GM21367 (cell line): Measurements from ENCODE around the gene PLGRKT.
"Not testable (repeated sequence)": the region's sequence is repeated elsewhere in the genome, so short reads cannot be mapped to it uniquely, and the experiment has no call there.

ENCODE experiments used
- ATAC-seq: cut with Tn5 transposase; IDR thresholded peaks from one replicate; pipeline ENCODE4 v1.9.1; 2021; ENCODE audit not compliant: unreplicated experiment

PLGRKT gene

DNA sequence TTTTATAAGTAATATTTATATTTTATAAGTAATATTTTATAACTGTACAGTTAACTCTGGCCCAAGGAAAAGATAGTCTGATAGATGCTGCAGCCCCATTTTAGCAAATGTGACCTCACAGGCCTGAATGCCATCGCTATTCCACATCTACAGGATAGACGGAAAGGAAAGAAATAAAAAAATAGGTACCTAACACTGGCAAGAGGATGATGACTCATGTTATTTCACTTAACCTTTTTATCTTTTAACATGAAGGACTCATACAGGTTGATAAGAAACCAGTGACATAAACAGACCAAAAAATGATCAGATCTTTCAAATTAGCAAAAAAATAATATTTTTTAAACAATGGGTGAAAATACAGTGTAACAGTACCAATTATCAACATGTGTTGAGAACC is 15.3 kb upstream of the PLGRKT start:
- ATAC-seq, result no peak

DNA sequence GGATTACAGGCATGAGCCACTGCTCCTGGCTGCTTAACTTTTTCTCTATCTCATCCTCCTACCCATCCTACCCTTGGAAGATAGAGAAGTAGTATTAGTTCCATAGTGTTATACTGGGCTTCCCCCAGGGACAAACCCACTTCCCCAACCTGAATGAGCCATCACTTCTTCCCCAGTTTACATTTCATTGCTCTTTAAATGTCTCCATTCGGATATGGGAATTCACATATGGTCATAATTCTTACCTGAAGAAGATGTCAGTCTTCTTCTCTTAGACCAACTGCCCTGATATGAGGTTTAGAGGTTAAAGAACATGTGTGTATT is 14.5 kb upstream of the PLGRKT start:
- no peak for ATAC-seq

DNA sequence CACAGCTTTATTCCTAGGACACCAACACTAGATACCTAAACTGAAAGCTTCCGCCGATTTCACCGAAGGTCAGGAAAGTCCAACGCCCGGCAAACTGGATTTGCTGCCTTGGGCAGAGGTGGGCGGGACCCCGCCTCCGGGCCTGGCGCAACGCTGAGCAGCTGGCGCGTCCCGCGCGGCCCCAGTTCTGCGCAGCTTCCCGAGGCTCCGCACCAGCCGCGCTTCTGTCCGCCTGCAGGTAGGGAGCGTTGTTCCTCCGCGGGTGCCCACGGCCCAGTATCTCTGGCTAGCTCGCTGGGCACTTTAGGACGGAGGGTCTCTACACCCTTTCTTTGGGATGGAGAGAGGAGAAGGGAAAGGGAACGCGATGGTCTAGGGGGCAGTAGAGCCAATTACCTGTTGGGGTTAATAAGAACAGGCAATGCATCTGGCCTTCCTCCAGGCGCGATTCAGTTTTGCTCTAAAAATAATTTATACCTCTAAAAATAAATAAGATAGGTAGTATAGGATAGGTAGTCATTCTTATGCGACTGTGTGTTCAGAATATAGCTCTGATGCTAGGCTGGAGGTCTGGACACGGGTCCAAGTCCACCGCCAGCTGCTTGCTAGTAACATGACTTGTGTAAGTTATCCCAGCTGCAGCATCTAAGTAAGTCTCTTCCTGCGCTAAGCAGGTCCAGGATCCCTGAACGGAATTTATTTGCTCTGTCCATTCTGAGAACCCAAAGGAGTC is 12.8 kb upstream of the PLGRKT start, which contains the start of gene CD274:
Gene CD274 (plus strand): TSS at position 184 of the 733 bp plus-strand sequence. CDS start 5,572 bp downstream, outside the sequence.
- ATAC-seq, result peak; percentile 32

DNA sequence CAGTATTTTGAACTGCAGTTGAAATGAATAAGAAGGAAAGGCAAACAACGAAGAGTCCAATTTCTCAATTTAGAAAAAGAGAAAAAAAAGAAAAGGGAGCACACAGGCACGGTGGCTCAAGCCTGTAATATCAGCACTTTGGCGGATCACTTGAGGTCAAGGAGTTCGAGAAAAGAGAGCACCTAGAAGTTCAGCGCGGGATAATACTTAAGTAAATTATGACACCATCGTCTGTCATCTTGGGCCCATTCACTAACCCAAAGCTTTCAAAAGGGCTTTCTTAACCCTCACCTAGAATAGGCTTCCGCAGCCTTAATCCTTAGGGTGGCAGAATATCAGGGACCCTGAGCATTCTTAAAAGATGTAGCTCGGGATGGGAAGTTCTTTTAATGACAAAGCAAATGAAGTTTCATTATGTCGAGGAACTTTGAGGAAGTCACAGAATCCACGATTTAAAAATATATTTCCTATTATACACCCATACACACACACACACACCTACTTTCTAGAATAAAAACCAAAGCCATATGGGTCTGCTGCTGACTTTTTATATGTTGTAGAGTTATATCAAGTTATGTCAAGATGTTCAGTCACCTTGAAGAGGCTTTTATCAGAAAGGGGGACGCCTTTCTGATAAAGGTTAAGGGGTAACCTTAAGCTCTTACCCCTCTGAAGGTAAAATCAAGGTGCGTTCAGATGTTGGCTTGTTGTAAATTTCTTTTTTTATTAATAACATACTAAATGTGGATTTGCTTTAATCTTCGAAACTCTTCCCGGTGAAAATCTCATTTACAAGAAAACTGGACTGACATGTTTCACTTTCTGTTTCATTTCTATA is 12.0 kb upstream of the PLGRKT start:
- no peak for ATAC-seq

DNA sequence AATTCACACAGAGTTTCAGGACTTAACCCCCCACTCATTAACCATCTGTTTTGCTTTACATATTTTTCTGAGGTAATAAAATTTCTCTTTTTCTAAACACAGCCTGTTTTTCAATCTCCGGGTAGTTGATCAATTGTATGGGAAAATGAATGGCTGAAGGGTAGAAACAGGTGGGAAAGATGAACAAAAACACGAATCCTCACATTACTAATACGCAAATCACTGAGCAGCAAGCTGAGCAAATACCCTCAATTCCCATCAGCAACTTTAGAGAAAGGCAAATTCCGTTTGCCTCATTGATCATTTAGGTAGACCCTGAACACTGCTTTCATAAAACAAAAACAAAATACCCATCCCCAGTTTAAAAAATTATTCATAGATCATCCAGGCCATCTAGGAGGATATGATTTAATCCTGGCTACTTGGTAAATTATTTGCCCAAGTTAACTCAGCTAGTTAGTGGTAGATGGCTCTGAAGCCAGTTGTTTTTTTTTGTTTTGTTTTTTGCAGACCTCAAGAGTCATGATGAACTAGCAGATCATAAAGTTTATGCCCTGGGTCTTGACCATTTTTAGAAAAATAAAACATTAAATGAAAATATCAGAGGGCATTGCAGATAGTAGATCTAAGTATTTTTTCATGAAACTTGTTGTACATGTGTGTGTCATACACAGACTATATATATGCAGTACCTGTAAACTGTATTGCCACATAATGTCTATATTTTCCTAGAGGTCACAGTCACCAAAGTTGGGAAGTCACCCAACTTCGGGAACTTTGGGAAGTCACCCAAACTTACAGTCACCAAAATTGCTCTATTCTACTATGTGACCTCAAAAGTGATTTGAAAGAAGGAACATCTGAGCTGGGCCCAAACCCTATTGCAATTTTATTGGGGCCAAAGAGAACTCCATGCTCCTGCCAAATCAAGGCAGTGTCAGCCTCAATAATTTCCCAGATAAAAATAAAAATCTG is 11.0 kb upstream of the PLGRKT start:
- no peak for ATAC-seq

DNA sequence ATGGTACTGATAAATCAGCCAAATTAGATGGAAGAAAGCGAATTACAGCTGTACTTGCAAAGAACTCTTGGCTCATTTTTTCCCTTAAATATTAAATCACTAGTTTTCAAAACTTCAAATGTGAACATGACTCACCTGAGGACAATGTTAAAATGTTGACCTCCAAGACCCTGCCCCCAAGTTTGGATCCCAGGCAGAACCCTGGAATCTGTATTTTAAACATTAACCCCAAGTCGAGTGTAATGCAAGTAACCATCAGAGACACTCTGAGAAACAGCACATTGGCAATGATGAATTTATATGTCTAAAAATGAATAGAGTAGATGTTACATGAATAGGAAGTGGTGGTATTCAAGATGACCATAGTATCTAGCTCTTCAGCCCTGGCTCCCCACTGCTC is 10.3 kb upstream of the PLGRKT start:
- ATAC-seq, result no peak

DNA sequence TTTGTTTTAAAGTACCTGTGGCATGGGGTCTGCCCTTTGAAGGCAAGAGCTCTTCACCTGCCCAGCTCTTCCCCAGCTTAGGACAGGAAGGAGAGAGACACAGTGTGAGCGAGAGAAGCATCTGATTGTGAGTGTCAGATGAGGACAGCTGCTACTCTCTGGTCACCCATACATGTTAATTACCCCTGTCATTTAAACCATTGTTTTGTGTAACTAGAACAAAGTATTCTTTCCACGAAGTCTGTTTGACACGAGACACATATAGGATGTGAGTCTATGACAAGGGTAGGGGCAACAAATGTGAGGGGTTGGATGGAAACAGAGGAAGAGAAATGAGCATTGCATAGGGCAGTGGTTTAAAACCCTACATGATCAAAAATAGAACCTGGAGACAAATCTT is 9.6 kb upstream of the PLGRKT start:
- ATAC-seq, result no peak

DNA sequence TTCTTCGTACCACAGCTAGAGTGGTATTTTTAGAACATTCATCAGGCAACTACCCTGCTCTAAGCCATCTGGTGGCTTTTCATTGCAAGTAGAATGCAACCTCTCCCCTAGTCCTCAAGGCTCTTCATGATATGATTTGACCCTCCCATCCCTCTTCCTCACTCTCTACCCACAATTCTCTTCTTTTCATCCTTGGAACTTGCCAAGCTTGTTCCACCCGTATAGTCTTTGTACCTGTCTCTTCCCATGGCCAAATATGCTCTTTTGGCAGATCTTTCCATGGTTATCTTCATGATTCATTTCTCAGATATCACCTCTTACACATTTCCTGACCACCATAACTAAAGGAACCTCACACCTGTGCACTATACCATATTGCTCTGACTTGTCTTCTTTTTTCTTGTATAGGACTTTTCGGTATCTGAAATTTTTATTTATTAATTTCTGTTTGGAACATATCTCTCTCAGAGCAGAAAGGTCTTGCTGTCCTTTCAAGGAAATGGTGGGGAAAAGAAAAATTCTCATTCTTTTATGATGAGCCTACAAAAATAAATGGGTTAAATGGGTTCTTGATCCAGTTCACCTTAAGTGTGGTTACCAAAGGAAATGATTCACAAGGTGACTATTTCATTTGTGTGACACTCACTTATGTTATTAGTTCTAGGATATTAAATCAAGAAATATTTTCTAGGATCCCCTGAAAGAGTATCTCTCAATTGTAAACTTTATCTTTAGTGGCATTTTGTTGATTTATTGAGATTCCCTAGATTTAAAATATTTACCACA is 8.9 kb upstream of the PLGRKT start:
- ATAC-seq, result no peak

DNA sequence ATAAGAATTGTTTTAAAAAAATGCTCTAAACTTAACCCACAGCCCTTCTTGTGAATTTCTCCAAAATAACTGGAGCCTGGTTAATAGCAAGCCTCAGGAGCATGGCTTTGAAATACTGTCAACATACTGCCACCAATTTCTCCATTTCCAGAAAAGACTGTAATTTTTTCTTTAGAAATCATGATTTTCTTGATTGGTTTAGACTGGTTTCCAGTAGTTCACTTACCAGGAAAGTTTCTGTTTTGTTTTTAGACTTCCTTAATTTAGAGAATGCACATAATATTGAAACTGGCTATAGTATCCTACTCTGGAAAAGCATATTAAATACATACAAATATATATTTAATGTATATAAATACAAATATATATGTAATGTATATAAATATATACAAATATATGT is 8.2 kb upstream of the PLGRKT start:
- no peak for ATAC-seq

DNA sequence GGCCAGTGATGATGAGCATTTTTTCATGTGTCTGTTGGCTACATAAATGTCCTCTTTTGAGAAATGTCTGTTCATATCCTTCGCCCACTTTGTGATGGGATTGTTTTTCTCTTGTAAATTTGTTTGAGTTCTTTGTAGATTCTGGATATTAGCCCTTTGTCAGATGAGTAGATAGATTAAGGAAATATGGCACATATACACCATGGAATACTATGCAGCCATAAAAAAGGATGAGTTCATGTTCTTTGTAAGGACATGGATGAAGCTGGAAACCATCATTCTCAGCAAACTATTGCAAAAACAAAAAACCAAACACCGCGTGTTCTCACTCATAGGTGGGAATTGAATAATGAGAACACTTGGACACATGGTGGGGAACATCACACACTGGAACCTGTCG is 7.4 kb upstream of the PLGRKT start:
- ATAC-seq, result not testable (repeated sequence)

DNA sequence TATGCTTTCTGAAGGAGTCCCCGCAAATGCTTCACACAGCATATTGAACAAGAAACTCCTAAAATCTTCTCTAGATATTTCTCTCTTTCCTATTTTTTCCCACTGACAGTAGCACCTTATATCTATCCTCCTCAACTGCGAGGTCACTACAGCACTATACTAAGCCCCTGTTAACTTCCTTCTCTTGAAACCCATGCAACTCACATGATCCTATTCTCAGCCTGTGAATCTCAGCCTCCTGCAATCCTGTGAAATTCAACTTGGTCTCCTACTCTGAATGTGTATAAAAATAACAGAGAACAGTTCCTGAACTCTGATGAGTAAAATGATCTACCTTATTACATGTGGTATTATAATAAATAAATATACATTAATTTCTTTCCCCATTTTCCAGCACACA is 6.1 kb upstream of the PLGRKT start:
- no peak for ATAC-seq

DNA sequence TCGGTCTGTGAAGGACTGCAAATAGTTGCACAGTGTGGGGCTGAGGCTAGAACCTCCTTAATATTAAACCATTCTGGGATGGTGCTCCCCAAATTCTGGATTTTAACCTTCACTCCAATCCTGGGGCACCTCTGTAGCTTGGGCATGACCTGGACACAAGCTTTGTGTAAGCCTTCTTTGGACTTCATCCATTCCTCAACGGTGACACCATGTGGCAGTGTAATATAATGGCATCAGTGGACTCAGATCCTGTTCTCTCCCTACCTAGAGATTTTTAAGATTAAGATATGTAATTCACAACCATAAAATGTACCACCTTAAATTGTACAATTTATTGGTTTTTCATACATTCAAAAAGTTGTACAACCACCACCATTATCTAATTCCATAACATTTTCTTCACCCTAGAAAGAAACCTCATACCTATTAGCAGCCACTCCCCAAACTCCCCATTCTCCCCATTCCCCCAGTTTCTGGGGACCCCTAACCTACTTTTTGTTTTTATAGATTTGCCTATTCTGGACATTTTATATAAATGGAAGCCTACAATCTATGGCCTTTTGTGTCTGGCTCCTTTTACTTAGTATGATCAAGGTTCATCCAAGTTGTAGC is 4.8 kb upstream of the PLGRKT start:
- no peak for ATAC-seq

DNA sequence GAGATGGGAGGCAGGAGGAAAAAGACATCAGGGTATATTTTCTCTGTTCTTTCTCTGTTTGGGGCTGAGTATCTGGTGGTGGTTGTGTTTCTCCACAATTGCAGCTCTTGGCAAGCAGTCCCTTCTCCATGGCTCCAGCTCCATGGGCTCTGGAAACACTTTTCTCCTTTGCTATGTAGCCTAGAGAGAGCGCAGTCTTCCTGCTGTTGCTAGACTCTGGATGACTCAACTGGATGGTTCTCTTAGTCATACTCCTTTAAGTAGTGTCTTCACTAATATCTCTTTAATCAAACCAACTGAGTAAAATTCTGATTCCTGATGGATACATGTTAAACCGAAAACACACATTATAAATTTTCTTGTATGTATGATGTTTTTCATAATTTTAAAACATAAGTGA is 3.3 kb upstream of the PLGRKT start:
- ATAC-seq, result no peak

DNA sequence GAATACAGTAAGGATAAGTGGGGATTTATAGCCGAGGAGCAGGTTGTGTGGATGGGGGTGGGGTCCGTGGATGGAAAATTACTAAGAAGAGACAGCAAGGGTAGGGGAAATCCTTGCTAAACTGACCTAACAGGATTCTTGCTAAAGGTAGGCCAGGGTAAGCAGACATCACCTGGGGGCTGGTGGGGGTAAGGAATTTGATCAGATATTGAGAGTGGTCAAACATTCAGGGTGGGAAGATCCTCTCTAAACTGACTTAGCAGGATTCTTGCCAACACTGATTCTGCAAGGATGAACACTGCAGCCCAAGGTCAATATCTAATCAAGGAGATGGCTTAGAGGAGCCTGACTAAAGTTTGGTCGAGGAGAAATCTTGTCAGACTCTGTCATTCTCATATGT is 2.7 kb upstream of the PLGRKT start:
- no peak for ATAC-seq

DNA sequence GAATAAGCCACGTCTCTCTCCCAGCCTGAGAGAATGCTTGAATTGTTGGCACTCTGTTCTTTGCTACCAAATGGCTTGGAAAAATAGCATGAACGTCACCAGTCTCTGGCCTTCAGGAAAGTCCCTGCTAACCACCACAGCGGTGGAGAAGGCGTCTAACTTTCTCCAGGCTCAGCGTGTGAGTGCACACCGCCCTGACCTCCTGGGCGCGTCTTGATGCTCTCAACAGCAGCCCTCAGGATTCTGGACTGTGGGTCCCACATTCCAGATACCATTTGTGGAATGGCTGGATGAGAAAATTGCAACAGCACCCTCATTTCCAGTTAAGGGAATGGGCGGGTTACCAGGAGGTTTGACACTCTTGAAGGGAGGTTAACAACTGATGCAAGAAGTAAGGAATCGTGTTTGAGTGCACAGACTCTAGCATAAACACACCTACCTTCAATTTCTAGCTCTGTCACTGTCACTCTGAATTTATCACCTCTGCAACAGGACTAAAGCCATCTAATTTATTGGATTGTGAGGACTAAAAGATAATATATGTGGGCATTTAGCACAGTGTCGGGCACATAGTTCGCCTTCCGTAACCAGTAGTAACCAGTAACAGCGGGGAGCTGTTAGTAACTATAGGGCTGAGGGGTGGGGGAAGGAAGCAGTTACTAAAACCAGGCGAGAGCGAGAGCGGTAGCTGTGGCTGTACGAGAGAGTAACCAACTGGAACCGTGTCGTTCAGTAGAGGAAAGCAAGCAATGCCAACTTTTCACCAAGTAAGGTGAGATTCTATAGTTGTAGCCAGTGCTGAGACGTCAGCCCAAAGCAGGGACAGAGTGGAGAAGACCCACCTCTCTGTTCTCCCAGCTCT is 807 bp upstream of the PLGRKT start:
- peak; percentile 58 for ATAC-seq

DNA sequence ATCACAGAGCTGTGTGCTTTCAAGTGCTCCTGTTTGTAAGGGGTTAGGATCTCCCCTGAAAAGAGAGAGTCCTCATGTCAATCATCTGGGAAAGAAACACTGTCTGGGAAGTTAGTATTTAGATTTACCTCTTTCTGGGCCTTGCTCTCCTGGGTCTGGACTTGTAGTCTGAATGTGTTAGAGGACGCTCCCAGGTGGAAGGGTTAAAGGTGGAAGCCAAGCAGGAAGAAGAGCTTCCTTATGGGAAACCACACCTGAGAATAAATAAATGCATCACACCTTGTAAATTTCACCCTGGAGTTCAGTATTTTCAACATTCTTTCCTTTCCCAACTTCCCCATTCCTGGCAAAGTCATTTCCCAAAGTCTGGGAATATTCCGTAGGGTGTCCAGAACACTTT is 1.3 kb downstream of the PLGRKT start:
- ATAC-seq, result no peak

DNA sequence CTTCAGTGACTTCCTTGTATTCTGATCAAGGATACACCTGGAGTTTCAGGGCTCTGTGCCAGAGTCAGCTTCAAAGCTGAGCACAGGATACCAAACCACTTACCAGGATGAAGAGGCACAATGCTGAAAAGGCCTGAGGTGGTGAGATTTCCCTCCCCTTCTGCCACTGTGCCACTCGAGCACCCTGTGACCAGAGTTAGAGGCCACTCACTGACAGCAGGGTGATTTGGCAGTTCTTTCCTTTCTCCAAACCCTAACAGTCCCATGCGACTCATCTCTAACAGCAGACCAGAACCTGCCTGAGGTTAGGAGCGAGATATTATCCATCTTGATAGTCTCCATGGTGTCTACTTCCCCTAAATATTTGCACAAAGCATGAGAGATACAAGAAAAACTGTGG is 1.8 kb downstream of the PLGRKT start:
- no peak for ATAC-seq

DNA sequence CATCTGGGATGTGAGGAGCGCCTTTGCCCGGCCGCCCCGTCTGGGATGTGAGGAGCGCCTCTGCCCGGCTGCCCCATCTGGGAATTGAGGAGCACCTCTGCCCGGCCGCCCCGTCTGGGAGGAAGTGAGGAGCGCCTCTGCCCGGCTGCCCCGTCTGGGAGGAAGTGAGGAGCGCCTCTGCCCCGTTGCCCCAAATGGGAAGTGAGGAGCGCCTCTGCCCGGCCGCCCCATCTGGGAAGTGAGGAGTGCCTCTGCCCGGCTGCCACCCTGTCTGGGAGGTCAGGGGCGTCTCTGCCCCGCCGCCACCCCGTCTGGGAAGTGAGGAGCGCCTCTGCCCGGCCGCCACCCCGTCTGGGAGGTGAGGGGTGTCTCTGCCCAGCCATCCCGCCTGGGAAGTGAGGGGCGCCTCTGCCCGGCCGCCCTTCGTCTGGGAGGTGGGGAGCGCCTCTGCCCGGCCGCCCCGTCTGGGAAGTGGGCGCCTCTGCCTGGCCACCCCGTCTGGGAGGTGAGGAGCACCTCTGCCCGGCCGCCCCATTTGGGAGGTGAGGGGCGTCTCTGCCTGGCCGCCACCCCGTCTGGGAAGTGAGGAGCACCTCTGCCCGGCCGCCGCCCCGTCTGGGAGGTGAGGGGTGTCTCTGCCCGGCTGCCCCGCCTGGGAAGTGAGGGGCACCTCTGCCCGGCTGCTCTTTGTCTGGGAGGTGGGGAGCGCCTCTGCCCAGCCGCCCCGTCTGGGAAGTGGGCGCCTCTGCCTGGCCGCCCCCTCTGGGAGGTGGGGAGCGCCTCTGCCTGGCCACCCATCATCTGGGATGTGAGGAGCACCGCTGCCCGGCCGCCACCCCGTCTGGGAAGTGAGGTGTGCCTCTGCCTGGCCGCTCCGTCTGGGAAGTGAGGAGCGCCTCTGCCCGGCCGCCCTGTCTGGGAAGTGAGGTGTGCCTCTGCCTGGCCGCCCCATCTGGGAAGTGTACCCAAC is 3.6 kb downstream of the PLGRKT start:
- ATAC-seq, result not testable (repeated sequence)
